Psoas muscle (tissue), 8 donors: ENCODE results near the gene ANXA2. TPM values are rescaled to one million over a fixed set of nuclear protein-coding genes. Genes with fewer than 3 reads are reported as not detected.

Experiments
- ATAC-seq, 4 donors: fragments of 200-7000 bp; cut with Tn5 transposase; one replicate each; pipeline ENCODE4 v1.9.1; 2020; ENCODE audit warnings: moderate library complexity in 3 of 4, mild to moderate bottlenecking in 2 of 4
- DNase-seq, 2 donors: peaks; one replicate each; pipeline ENCODE4 v3.0.0-alpha.2; 2020
- H3K27ac ChIP-seq: fragments of 200-600 bp; one replicate; pipeline ENCODE4 v1.8.0; 2022
- H3K27me3 ChIP-seq, 3 donors: fragments of 200-600 bp in 1 of 3; one replicate each; pipeline versions ENCODE4 v1.6.1 to v1.8.0; 2013 to 2022; ENCODE audit warnings: low read length in 2 of 3, mild to moderate bottlenecking in 2 of 3, moderate library complexity in 1 of 3; ENCODE audit not compliant: insufficient read depth in 3 of 3
- H3K36me3 ChIP-seq, 2 donors: fragments of 200-600 bp in 1 of 2; one replicate each; pipeline versions ENCODE4 v1.6.1 to v1.8.0; 2013 to 2022; ENCODE audit warnings: low read depth in 1 of 2, mild to moderate bottlenecking in 1 of 2, moderate library complexity in 1 of 2; ENCODE audit not compliant: insufficient read depth in 1 of 2
- H3K4me1 ChIP-seq: fragments of 200-600 bp; one replicate; pipeline ENCODE4 v1.8.0; 2022
- H3K4me3 ChIP-seq: fragments of 200-600 bp; one replicate; pipeline ENCODE4 v1.8.0; 2022; ENCODE audit warnings: mild to moderate bottlenecking
- H3K9me3 ChIP-seq: fragments of 200-600 bp; one replicate; pipeline ENCODE4 v1.8.0; 2022
- CTCF ChIP-seq: fragments of 200-600 bp; IDR thresholded peaks from one replicate; pipeline ENCODE4 v1.8.0; 2022; ENCODE audit warnings: antibody characterized with exemption
- WGBS, 3 donors: extraction: QIAGEN DNeasy Blood & Tissue Kit; methylation state at CpG; one replicate each; pipeline versions ENCODE4 v1.1.6 to v1.1.7; 2013; 5-methylcytosine and 5-hydroxymethylcytosine counted together
- intact Hi-C, 2 donors: fragments of 100-400 bp; cut with DNase I; formaldehyde crosslinking; loops; one replicate each; pipeline versions ENCODE4 v1.11.0 to v1.14.2; 2022
- polyA plus RNA-seq, 3 donors: library from polyadenylated mRNA; stranded (reverse); fragments of 200-250 nt; gene quantifications; one replicate each; pipeline ENCODE4 v1.2.3, GENCODE V29; 2013
- total RNA-seq, 4 donors: library from RNA; stranded (reverse); fragmentation: NEBNext Ultra II Directional in 2 of 4; extraction: Animal tissue kit (Norgen Biotek cat#: 25700) in 2 of 4; gene quantifications; one replicate each; pipeline versions ENCODE4 v1.2.1 to v1.2.4, GENCODE V29; 2021 to 2023
- donor health status: healthy with polysubstance abuse.
- donor health status: DM: no; HTN: no; CAD: no; lungs with moderate emphysema.
- donor health status: Bipolar disorder and iron deficiency.
- donor health status: healthy.
- donor health status: DM: yes; HTN: yes; CAD: no.
- donor health status: DM: no; HTN: no; CAD: no.
- donor health status: DM: no; HTN: no; CAD: no.
- donor health status: DM: yes; HTN: yes; CAD: no.

Gene ANXA2
- total and polyA plus RNA-seq, 7 donors = 140 to 2,117 (median 350) TPM

- Histone ChIP-seq H3K4me3 (no peak overlapping the region), H3K9me3 (no peaks in the 10 kb centered on the region), H3K4me1 (peaks cover 44% of the 10 kb centered on the region), H3K36me3 (peaks cover 25 to 52% of the 10 kb centered on the region in 2 donors), H3K27ac (no peak overlapping the region), H3K27me3 (no peaks in the 10 kb centered on the region)
- no peak for DNase-seq
- intact Hi-C loops = no loop called here
- ATAC-seq = no peak
- no peak for TF ChIP-seq CTCF
- WGBS, 3 donors = 74 to 86% (median 82%) methylated on average over 4 of the region's 4 CpGs
These were observed 11.2 kb downstream of the ANXA2 start for GRCh38 chr15:60386615-60387014.

- intact Hi-C loops = no loop called here
- Histone ChIP-seq H3K9me3 (no peaks in the 10 kb centered on the region), H3K4me1 (peaks cover 38% of the 10 kb centered on the region), H3K36me3 (peaks cover 25 to 60% of the 10 kb centered on the region in 2 donors), H3K27ac (no peak overlapping the region), H3K27me3 (peaks cover 0 to 1% (median 0%) of the 10 kb centered on the region in 3 donors), H3K4me3 (no peak overlapping the region)
- ATAC-seq (no peak), DNase-seq (no peak)
- WGBS, 3 donors = 82 to 91% (median 82%) methylated on average over 7 of the region's 7 CpGs
- TF ChIP-seq CTCF = no peak
These were observed 11.9 kb downstream of the ANXA2 start for GRCh38 chr15:60385620-60386552.

- no peak overlapping the region for H3K27ac ChIP-seq
- TF ChIP-seq CTCF = no peak
These were observed 13.2 kb downstream of the ANXA2 start for GRCh38 chr15:60384526-60385126.

GRCh38 chr15:60384053-60384452 is 13.7 kb downstream of the ANXA2 start:
- DNase-seq (no peak), ATAC-seq (no peak)
- WGBS, 3 donors = 57 to 68% (median 62%) methylated on average over 3 of the region's 3 CpGs
- Histone ChIP-seq H3K9me3 (no peaks in the 10 kb centered on the region), H3K4me3 (no peak overlapping the region), H3K4me1 (peaks cover 32% of the 10 kb centered on the region), H3K36me3 (peaks cover 22 to 70% of the 10 kb centered on the region in 2 donors), H3K27ac (no peak overlapping the region), H3K27me3 (peaks cover 0 to 1% (median 0%) of the 10 kb centered on the region in 3 donors)
- intact Hi-C loops = no loop called here
- no peak for TF ChIP-seq CTCF

More at GRCh38 chr15:60384526-60385126, 13.2 kb downstream of the ANXA2 start:
- Histone ChIP-seq H3K4me1 (peaks cover 32% of the 10 kb centered on the region), H3K9me3 (no peaks in the 10 kb centered on the region), H3K36me3 (peaks cover 26 to 64% of the 10 kb centered on the region in 2 donors), H3K4me3 (no peak overlapping the region), H3K27me3 (peaks cover 0 to 1% (median 0%) of the 10 kb centered on the region in 3 donors)
- DNase-seq = no peak
- WGBS, 3 donors = 86 to 88% (median 87%) methylated on average over 3 of the region's 3 CpGs
- intact Hi-C loops = no loop called here
- no peak for ATAC-seq
